GM10266 (cell line): ENCODE data around the gene IFNA2.
"Not testable (repeated sequence)": the region's sequence is repeated elsewhere in the genome, so short reads cannot be mapped to it uniquely, and the experiment has no call there.

Experiments
- DNase-seq: peaks from one replicate; pipeline ENCODE4 v3.0.0; 2012; ENCODE audit errors: extremely low spot score
- CTCF ChIP-seq: IDR thresholded peaks from 2 replicates; pipeline ENCODE4 v1.5.1; 2012; ENCODE audit warnings: mild to moderate bottlenecking, low read depth; ENCODE audit not compliant: control insufficient read depth, insufficient read depth; ENCODE audit errors: missing control alignments

The IFNA2 gene

GRCh38 chr9:21385131-21385670 lies at the start of gene IFNA2:
TSS of gene IFNA2 (minus strand) at chr9:21385398. CDS start at chr9:21385329, 69 bp downstream.
- no peak for DNase-seq
- no peak for TF ChIP-seq CTCF

- DNase-seq = not testable (repeated sequence)
Measured at GRCh38 chr9:21435015-21435383, 49.8 kb upstream of the IFNA2 start.

- peak; percentile 23 for DNase-seq
- peak; percentile 58 for TF ChIP-seq CTCF
Measured at GRCh38 chr9:21434202-21435014, 49.2 kb upstream of the IFNA2 start.

GRCh38 chr9:21432672-21433425 lies 47.7 kb upstream of the IFNA2 start:
- no peak for TF ChIP-seq CTCF
- DNase-seq = no peak

- no peak for TF ChIP-seq CTCF
- DNase-seq = no peak
Measured at GRCh38 chr9:21429191-21429590, 44.0 kb upstream of the IFNA2 start.

- no peak for TF ChIP-seq CTCF
- no peak for DNase-seq
Measured at GRCh38 chr9:21428235-21428634, 43.0 kb upstream of the IFNA2 start.

- DNase-seq = no peak
- TF ChIP-seq CTCF = no peak
Measured at GRCh38 chr9:21415493-21416267, 30.5 kb upstream of the IFNA2 start.
